ENCODE measurements around the gene FASTKD3. TPM values are rescaled to one million over a fixed set of nuclear protein-coding genes. Genes with fewer than 3 reads are reported as not detected.

Gene FASTKD3
- total and polyA plus RNA-seq, 12 donors = 8.5 to 32.0 (median 19.9) TPM

GRCh38 chr5:7886849-7887475, 18.1 kb upstream of the FASTKD3 start:
- no peaks in the 10 kb centered on the region for H3K9me3 ChIP-seq (replicated peaks in 1 of 3)
- no peak for DNase-seq
- 64 to 72% (median 70%) methylated on average over 7 of the region's 7 CpGs for WGBS, 4 donors
- peaks cover 0 to 58% of the 10 kb centered on the region in 2 donors for H3K36me3 ChIP-seq (replicated peaks in 1 of 2)
- TF ChIP-seq POLR2A (IDR thresholded peaks at IDR 0.05) = no peak
- TF ChIP-seq, protein P1, sequence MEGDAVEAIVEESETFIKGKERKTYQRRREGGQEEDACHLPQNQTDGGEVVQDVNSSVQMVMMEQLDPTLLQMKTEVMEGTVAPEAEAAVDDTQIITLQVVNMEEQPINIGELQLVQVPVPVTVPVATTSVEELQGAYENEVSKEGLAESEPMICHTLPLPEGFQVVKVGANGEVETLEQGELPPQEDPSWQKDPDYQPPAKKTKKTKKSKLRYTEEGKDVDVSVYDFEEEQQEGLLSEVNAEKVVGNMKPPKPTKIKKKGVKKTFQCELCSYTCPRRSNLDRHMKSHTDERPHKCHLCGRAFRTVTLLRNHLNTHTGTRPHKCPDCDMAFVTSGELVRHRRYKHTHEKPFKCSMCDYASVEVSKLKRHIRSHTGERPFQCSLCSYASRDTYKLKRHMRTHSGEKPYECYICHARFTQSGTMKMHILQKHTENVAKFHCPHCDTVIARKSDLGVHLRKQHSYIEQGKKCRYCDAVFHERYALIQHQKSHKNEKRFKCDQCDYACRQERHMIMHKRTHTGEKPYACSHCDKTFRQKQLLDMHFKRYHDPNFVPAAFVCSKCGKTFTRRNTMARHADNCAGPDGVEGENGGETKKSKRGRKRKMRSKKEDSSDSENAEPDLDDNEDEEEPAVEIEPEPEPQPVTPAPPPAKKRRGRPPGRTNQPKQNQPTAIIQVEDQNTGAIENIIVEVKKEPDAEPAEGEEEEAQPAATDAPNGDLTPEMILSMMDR (IDR thresholded peaks at IDR 0.05) = peak; percentile 45 to 61 (median 52)
- no peaks in the 10 kb centered on the region for H3K27me3 ChIP-seq
- H3K4me3 ChIP-seq = no peak overlapping the region
- intact Hi-C loops (cut with DNase I) = no loop called here
- H3K27ac ChIP-seq = no peak overlapping the region
- no peaks in the 10 kb centered on the region for H3K4me1 ChIP-seq (replicated peaks in 1 of 2)

DNA sequence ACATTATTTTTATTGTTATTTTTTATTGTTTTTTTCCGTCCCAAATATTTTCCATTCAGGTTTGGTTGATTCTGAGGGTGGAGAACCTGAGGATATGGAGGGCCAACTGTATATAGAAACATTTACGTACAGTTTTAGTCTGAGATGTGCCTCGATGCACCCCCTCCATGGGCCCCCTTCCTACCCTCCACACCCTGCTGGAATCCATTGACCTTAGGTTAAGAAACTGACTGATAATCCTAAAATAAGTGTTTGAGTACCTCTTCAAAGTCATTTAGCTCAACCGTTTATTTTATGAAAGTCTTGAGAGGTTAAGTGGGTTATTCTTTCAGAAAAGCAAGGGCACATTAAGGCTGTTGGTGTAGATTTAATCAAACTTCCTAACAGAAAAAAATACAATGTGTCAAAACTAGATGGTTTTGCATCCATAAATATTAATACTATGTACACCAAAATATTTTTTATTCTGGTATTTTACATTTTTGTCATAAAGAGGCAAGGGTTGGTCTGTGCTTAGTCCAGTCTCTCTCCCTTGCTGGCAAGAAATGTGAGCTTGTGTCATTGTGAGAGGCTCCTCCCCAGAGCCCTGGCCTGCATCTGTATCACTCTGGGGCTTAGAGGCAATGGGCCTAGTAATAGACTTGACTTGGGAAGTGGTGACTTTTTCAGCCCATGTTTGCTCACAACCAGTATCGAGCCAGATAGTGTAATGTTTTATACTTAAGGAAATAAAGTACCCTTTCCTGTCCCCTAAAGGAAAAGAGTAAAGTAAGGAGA, 15.8 kb upstream of the FASTKD3 start:
- 79 to 82% (median 81%) methylated on average over 5 of the region's 5 CpGs for WGBS, 4 donors
- intact Hi-C loops (cut with DNase I) = no loop called here
- TF ChIP-seq POLR2A (IDR thresholded peaks at IDR 0.05) = no peak
- TF ChIP-seq, protein P1 (IDR thresholded peaks at IDR 0.05) = no peak
- Histone ChIP-seq H3K36me3 (replicated peaks in 1 of 2) (peaks cover 0 to 61% of the 10 kb centered on the region in 2 donors), H3K27ac (no peak overlapping the region), H3K9me3 (replicated peaks in 1 of 3) (no peaks in the 10 kb centered on the region), H3K27me3 (no peaks in the 10 kb centered on the region), H3K4me3 (no peak overlapping the region), H3K4me1 (replicated peaks in 1 of 2) (no peaks in the 10 kb centered on the region)
- DNase-seq = no peak

DNA sequence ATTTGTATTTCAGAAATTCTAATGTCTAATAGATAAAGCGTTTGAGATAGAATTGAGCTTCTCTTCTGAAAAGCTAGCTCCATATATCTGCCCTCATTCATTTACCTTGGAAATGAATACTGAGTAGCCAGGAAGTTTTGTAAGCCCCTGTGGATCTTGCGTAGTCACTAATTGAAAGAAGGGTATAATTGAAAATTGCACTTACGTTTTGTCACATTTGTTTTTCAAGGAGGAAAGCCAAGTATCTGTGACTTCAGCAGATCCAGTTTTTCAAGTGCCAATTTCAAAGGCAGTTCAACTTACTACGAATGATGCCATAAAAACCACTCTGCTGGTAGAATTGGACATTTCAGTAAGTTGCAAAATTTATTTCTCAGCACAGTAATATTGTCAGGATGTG, 14.1 kb upstream of the FASTKD3 start:
- intact Hi-C loops (cut with DNase I) = no loop called here
- WGBS, 4 donors = 88 to 89% (median 88%) methylated on average over 4 of the region's 4 CpGs
- no peaks in the 10 kb centered on the region for H3K9me3 ChIP-seq (replicated peaks in 1 of 3)
- H3K36me3 ChIP-seq (replicated peaks in 1 of 2) = peaks cover 0 to 58% of the 10 kb centered on the region in 2 donors
- TF ChIP-seq, protein P1 (IDR thresholded peaks at IDR 0.05) = no peak
- no peak for TF ChIP-seq POLR2A (IDR thresholded peaks at IDR 0.05)
- H3K4me3 ChIP-seq = no peak overlapping the region
- no peak for DNase-seq
- no peak overlapping the region for H3K27ac ChIP-seq
- peaks cover 4 to 11% of the 10 kb centered on the region in 2 donors for H3K4me1 ChIP-seq (replicated peaks in 1 of 2)
- no peaks in the 10 kb centered on the region for H3K27me3 ChIP-seq

DNA sequence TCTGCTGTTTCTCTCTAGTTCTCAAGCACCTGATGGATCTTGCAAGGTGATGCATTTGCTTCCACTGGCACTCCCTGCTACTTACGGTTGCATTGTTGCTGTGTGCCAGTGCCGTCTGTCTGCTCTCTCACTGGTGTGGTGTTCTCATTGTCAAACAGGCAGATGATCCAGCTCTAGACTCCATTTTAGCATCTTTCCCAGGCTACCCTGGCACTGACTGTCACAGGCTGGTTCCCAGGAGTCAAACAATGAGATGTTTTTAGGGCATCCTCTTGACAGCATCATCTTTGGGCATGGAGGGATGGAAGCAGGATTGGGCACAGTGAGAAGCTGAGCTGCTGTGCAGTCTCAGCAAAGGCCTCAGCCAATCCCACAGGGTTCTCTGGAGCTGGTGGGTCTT, 13.0 kb upstream of the FASTKD3 start:
- TF ChIP-seq, protein P1 (IDR thresholded peaks at IDR 0.05) = no peak
- TF ChIP-seq POLR2A (IDR thresholded peaks at IDR 0.05) = no peak
- intact Hi-C loops (cut with DNase I) = no loop called here
- Histone ChIP-seq H3K4me3 (no peak overlapping the region), H3K36me3 (replicated peaks in 1 of 2) (peaks cover 0 to 57% of the 10 kb centered on the region in 2 donors), H3K27ac (no peak overlapping the region), H3K27me3 (no peaks in the 10 kb centered on the region), H3K9me3 (replicated peaks in 1 of 3) (no peaks in the 10 kb centered on the region), H3K4me1 (replicated peaks in 1 of 2) (peaks cover 6 to 22% of the 10 kb centered on the region in 2 donors)
- DNase-seq = no peak
- 94 to 99% (median 94%) methylated on average over 2 of the region's 2 CpGs for WGBS, 4 donors

Data from adrenal gland (tissue), 12 donors.